NCI-H1436 treated with DMSO at 0.1 percent for 48 hours (cell line): ENCODE results near the gene LARGE1.

Experiments
- DNase-seq: peaks from one replicate; lab custom pipeline; 2025; lab: John Stamatoyannopoulos, UW

Gene LARGE1

GRCh38 chr22:33657670-33658069, 262.6 kb downstream of the LARGE1 start:
- no peak for DNase-seq

DNA sequence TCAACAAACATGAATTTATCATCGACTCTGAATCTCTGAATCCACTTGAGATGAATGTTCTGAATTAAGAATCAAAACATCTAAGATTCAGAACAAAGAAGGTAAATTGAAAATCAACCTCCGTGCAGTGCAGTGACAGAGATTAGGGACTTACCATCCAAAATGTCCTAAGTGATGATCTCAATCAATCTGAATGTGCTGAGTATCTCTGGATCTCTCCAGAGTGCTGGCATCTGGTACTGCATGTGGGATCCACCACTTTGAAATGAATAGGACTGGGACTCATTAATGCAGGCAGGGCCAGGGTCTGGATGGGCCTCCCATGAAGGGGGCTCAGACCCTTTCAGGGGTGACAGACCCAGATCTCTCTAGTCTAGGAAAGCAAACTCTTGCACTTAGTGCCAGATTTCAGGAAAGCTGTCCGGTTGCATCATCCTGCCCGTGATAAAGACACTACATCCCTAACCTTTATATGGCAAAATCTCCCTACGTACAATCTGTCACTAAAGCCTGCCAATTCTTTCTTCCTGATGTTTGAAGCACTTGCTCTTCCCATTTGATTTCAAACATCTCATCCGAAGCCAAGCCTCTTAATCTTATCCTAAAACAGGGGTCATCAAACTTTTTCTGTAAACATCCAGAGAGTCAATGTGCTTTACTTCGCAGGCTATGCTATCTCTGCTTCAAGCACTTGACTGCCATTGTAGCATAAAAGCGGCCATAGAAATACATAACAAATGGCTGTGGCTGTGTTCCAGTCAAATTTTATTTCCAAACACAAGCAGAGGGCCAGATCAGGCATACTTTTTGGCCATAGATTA, 263.3 kb downstream of the LARGE1 start:
- DNase-seq: no peak

DNA sequence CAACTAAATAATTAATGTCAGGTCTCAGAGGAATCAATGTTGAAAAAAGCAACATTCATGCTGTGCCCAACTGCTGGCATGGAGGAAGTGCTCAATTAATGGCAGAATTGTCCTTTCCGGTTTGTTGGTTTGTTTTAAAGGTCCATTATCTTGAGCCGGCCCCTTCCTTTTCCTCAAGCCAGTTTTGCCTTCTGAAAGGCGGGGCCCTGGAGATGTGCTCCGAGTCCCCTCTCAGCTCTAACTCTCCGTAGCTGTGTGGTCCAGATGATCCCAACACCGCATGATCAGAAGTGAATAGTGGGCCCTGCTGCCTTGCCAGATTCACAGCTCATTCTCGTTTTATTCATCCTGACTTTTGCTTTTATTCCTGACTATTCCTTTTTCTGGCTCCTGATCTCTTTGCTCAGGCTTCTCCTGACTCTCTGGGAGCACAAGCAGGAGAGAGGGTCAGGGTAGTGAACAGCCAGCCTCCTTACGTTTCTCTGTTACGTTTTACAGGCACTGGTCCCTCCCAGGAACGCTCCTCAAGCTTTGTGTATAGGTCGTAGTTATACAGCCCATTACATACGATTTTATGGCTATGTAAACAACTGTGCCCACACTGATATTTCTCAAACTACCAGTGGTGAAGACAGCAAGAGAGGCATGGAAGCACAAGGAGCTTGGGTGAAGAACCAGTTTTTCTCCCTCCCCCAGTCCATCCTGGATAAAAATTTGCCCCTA, 265.9 kb downstream of the LARGE1 start:
- no peak for DNase-seq

- DNase-seq: no peak
Observed at GRCh38 chr22:33653532-33654063, 266.7 kb downstream of the LARGE1 start.

DNA sequence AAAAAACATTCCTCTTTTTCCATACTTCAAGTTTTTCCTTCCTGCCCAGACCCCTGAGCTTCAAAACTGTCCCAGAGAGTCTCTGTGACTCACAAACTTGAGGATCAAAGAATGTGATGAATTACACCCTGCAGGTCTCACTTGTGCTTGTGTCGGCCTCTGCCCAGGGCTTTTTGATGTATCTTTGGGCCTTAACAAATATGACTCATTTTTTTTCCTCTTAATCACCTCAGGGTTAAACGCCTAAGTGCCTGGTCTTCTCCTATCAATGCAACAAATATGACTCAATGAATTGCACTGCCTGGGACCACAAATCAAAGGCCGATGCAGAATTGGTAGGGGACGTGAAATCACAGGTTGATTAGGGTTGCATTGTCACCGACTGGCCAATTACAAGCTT, 267.7 kb downstream of the LARGE1 start:
- no peak for DNase-seq

- no peak for DNase-seq
Observed at GRCh38 chr22:33650244-33650643, 270.0 kb downstream of the LARGE1 start.

GRCh38 chr22:33648478-33648877, 271.8 kb downstream of the LARGE1 start:
- no peak for DNase-seq

DNA sequence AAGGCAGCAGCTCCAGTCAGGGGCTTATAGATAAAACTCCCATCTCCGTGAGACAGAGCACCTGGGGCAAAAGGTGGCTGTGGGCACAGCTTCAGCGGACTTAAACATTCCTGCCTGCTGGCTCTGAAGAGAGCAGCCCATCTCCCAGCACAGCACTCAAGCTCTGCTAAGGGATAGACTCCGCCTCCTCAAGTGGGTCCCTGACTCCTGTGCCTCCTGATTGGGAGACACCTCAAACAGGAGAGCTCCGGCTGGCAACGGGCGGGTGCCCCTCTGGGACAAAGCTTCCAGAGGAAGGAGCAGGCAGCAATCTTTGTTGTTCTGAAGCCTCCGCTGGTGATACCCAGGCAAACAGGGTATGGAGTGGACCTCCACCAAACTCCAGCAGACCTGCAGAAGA, 279.4 kb downstream of the LARGE1 start:
- DNase-seq: no peak

- no peak for DNase-seq
Observed at GRCh38 chr22:33639588-33640254, 280.6 kb downstream of the LARGE1 start.

- no peak for DNase-seq
Observed at GRCh38 chr22:33635766-33636165, 284.5 kb downstream of the LARGE1 start.

DNA sequence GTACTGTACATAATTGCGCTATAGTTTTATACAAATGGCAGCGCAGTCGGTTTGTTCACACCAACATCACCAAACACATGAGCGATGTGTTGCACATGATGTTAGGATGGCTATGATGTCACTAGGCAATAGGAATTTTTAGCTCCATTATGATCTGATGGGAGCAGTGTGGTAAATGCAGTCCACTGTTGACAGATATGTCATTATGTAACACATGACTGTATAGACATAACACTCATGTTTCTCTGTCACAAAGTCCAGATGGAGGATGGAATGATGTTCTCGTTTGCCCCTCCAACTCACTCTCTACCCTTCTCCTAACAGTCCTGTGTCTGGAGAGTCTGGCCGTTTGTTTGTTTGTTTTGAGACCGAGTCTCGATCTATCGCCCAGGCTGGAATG, 288.5 kb downstream of the LARGE1 start:
- DNase-seq: no peak

DNA sequence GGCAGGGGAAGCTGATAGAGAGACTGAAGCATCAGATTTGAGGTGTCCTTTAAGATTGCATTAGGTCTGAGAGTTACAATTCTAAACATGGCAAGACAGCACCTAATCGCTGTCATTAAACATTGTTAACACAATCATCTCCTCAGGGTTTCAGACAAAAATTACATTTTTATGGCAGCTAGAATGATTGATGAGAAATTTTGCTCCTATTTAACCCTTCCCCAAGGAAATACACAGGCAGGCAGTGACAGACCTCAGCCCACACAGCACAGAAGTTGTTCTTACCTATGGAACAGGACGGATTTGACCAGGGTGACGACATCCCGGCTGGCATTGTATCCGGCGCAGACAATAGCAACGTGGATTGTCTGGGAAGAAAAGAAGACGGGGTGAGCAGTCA, 294.3 kb downstream of the LARGE1 start:
- no peak for DNase-seq

DNA sequence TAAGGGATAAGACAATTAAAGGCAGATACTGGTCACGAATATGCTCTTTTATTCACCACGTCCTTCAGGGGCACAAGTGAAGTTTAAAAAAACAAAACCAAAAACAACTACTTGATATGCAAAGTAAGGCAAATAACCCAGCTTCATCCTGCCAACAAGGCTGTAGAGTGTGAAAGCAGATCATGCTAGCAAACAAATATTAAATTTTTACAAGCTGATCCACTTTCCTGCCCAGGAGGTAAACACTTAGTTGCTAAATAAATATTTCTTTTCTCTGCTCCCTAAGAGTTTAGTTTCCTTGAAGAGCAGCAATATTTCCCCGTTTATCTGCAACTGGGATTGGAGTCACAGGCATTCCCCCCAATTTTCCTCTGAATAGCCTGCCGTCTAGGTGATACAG, 300.2 kb downstream of the LARGE1 start:
- no peak for DNase-seq

DNA sequence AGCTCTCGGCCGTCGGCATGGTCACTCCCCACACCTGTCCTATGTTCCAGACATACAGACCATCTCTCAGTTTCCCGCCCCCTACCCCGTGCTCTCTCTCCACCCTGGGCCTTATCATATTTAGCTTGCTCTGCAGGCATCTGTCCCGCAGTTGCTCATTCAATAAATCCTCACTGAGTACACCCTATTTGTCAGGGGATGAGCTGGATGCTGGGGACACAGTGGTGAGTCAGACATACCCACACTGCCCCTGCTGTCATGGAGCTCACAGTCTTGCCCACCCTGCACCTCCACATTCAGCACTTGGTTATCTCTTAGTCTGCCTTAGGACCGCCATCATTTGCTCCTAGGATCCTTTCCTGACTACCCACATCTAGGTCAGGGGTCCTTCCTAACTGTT, 313.8 kb downstream of the LARGE1 start:
- DNase-seq: no peak

DNA sequence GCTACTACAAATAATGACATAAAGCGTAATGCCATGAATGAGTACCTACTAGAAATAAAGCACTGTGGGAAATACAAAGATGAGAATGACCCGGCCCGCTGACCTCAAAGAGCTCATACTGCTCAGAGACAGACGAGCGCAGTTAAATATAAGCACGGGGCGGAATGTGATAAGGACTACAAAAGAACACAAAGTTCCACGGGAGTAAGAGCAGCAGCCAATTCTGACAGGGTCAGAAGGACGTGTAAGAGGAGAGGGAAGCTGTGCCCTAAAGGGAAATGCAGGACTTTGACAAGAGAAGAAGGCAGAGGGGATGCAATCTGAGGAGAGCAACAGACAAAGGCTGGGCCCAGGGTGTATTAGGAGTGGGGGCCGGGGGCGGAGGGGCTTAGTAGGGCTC, 314.6 kb downstream of the LARGE1 start:
- DNase-seq: no peak

GRCh38 chr22:33605221-33605620, 315.1 kb downstream of the LARGE1 start:
- no peak for DNase-seq

GRCh38 chr22:33601062-33601461, 319.2 kb downstream of the LARGE1 start:
- DNase-seq: no peak

DNA sequence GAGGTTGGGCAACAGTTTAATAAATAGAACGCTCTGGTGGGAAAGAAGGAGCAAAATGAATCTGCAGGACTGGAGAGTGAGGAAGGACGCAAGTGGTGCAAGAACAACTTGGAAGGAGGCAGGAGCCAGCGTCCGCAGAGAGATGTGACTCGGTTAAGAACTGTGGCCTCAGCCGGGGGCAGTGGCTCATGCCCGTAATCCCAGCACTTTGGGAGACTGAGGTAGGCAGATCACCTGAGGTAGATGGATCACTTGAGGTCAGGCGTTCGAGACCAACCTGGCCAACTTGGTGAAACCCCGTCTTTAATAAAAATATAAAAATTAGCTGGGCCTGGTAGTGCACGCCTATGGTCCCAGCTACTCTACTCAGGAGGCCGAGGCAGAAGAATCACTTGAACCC, 319.7 kb downstream of the LARGE1 start:
- no peak for DNase-seq

DNA sequence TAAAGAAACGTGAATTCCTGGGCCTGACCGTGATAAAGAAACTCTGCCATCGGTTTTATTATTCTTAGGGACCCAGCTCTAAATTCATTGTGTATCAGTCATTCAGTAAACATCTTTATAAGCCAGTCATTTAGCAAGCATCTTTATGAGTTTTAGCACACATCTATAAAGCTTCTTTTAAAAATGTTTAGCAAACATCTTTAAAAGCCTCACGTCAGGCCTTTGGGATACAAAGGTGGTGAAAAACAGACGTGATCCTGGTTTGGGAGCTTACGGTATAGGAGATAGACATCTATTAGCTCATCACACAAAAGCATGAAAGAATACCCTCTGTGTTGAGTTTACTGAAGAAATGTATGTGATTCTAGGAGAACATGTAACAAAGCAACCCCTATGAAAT, 320.2 kb downstream of the LARGE1 start:
- DNase-seq: no peak

DNA sequence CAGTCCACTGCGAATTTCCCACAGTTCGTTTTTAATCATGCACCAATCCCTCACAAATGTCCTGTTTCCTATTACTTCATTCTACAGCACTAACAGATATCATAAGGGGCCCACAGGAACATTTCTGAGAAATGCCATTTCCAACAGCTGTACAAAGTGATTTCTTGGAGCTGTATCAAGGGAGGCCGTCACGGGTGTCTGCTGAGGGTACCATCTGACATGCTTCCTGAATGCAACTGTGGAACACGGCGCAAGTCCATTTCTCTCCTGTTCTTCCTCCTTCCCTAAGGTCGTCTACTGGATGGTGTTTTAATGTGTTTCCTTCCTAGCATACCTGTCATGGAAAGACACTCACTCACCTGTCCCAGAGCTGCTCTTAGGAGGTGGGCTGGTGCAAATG, 320.7 kb downstream of the LARGE1 start:
- no peak for DNase-seq

DNA sequence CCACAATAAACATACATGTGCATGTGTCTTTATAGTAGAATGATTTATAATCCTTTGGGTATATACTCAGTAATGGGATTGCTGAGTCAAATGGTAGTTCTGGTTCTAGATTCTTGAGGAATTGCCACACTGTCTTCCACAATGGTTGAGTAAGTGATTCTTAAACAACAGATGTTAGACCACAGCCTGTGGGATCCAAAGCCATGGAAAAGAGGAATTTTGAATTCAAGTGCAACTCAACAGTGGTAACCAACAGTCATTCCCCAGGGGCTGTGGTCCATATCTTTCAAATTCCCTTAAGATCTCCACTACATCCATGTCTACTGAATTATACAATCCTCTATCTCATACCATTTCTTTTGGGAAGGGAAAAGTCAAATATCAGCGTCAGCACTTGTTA, 321.5 kb downstream of the LARGE1 start:
- no peak for DNase-seq

DNA sequence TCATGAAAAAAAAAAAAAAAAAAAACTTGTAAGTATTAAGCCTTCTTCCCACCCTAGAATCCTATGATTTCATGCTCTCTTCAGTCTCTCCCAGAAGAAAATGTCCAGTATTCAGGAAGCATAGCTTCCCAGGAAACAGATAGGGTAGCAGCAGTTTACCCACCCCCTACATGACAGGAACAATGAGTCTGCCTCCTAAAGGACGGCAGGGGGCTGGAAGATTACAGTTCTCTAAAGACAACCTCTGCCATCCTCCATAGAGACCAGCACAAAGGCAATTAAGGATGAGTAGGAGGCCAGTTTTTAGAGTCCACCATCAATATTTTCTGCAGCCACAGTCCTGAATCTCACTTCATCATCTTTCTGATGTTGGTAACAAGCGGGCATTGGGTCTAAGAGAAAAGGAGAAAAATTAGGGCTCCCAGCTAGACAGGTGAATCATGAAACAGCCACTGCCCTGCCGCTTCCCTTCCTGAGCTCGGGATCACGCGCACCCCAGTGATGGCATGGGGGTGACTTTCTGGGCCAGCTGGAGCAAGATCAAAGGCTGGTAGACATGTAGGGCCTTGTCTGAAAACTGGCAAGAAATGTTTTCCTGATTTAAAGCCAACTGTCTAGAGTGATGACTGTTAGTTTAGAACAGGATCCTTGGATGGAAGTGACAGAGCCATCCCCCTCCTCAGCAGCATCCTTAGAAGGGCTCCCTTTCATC, 322.8 kb downstream of the LARGE1 start:
- no peak for DNase-seq
